ENCODE measurements around the gene TMEM108. TPM values are rescaled to one million over a fixed set of nuclear protein-coding genes. Genes with fewer than 3 reads are reported as not detected.

The TMEM108 gene
- total RNA-seq, 4 donors from 2014 or later: 2.6 to 9.2 (median 4.6) TPM

DNA sequence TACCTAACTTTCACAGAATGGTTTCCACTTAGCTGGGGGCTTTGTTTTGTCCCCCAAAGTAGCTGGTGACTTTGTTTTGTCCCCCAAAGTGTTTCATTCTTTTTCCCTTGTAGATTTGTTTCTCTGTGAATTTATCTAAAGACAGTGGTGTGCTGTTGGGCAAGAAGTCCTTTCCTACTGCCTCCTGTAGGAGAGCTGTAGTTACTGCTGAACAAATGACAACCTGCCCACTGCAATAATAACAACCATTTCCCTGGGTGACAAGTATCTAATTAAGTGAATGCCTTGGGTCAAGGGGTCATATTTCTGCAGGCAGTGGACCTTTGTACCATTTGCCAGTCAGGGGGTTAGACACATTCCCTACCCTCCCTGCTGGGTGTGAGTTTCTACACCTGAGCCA is 236.3 kb downstream of the TMEM108 start:
- Histone ChIP-seq H3K4me1 (peaks cover 10 to 21% of the 10 kb centered on the region in 2 donors), H3K9me3 (no peaks in the 10 kb centered on the region), H3K27ac (no peak overlapping the region), H3K4me3 (replicated peaks in 1 of 3) (no peak overlapping the region), H3K27me3 (no peaks in the 10 kb centered on the region), H3K36me3 (no peaks in the 10 kb centered on the region)
- TF ChIP-seq, protein P1, sequence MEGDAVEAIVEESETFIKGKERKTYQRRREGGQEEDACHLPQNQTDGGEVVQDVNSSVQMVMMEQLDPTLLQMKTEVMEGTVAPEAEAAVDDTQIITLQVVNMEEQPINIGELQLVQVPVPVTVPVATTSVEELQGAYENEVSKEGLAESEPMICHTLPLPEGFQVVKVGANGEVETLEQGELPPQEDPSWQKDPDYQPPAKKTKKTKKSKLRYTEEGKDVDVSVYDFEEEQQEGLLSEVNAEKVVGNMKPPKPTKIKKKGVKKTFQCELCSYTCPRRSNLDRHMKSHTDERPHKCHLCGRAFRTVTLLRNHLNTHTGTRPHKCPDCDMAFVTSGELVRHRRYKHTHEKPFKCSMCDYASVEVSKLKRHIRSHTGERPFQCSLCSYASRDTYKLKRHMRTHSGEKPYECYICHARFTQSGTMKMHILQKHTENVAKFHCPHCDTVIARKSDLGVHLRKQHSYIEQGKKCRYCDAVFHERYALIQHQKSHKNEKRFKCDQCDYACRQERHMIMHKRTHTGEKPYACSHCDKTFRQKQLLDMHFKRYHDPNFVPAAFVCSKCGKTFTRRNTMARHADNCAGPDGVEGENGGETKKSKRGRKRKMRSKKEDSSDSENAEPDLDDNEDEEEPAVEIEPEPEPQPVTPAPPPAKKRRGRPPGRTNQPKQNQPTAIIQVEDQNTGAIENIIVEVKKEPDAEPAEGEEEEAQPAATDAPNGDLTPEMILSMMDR (IDR thresholded peaks at IDR 0.05): no peak
- TF ChIP-seq POLR2A (IDR thresholded peaks at IDR 0.05): no peak
- intact Hi-C loops (cut with DNase I): no loop called here
- DNase-seq: no peak

DNA sequence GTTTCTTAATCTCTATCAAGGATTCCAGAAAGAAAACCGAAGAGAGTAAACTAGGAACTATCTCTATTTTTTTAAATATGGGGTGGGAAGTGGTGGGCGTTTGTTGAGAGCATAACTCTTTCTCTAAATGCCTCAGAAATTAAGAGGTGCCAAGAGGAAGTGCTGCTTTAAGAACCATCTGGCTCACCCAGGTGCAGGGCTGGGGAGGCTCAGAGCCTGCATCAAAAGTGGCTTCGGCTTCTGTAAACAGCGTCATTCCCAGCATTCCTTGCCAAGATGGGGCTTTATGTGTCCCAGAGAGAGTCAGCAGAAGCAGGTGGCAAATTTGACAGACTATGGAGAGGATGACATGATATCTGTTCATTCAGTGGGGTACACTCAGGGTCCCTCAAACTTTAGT is 238.4 kb downstream of the TMEM108 start:
- TF ChIP-seq, protein P1 (IDR thresholded peaks at IDR 0.05): no peak
- no peak for TF ChIP-seq POLR2A (IDR thresholded peaks at IDR 0.05)
- Histone ChIP-seq H3K27me3 (no peaks in the 10 kb centered on the region), H3K4me3 (replicated peaks in 1 of 3) (no peak overlapping the region), H3K9me3 (no peaks in the 10 kb centered on the region), H3K4me1 (peaks cover 27 to 34% of the 10 kb centered on the region in 2 donors), H3K36me3 (no peaks in the 10 kb centered on the region), H3K27ac (peak overlapping the region in 2 of 3 donors; percentile 5 to 17)
- intact Hi-C loops (cut with DNase I): no loop called here
- WGBS, 2 donors: 28 to 30% methylated on average over 3 to 4 of the region's 4 CpGs
- peak; percentile 65 to 75 for DNase-seq

GRCh38 chr3:133277813-133278212 is 239.6 kb downstream of the TMEM108 start:
- DNase-seq: peak in 1 of 2 donors; percentile 6
- 22 to 30% methylated on average over 2 of the region's 2 CpGs for WGBS, 2 donors
- TF ChIP-seq, protein P1 (IDR thresholded peaks at IDR 0.05): no peak
- TF ChIP-seq POLR2A (IDR thresholded peaks at IDR 0.05): no peak
- peaks cover 27 to 34% of the 10 kb centered on the region in 2 donors for H3K4me1 ChIP-seq
- peak overlapping the region in 1 of 3 donors; percentile 7 for H3K27ac ChIP-seq
- intact Hi-C loops (cut with DNase I): no loop called here
- H3K9me3 ChIP-seq: no peaks in the 10 kb centered on the region
- H3K27me3 ChIP-seq: no peaks in the 10 kb centered on the region
- H3K4me3 ChIP-seq (replicated peaks in 1 of 3): no peak overlapping the region
- no peaks in the 10 kb centered on the region for H3K36me3 ChIP-seq

DNA sequence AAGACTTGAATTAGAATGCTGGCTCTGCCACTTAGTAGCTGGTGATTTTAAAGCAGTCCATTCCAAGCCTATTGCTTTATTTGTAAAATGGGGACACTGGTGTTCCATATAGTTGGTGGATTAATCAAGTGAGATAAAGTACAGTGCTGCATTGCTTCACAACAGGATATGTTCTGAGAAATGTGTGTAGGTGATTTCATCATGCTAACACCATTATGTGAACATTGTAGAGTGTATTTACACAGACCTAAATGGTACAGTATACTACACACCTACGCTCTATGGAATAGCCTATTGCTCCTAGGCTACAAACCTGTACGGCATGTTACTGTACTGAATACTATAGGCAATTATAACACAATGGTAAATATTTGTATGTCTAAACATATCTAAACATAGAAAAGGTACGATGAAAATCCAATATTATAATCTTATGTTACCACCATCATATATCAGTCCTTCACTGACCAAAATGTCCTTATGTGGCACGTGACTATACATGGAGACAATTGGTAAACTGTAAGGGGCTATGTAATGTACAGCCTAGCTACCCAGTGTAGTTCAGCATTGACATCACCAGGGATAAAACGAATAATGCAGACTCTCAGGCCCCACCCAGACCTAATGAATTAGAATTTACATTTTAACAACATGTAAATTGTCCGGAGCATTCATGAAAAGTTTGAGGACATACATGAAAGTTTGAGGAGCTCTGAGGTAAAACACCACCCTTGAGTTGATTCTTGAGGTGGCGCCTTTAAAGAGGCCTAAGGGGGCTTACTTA is 240.3 kb downstream of the TMEM108 start:
- TF ChIP-seq, protein P1 (IDR thresholded peaks at IDR 0.05): no peak
- no peak overlapping the region for H3K4me3 ChIP-seq (replicated peaks in 1 of 3)
- H3K27ac ChIP-seq: peak overlapping the region in 1 of 3 donors; percentile 60
- no peak for DNase-seq
- intact Hi-C loops (cut with DNase I): no loop called here
- H3K27me3 ChIP-seq: no peaks in the 10 kb centered on the region
- no peaks in the 10 kb centered on the region for H3K9me3 ChIP-seq
- H3K4me1 ChIP-seq: peaks cover 27 to 34% of the 10 kb centered on the region in 2 donors
- H3K36me3 ChIP-seq: no peaks in the 10 kb centered on the region
- WGBS, 2 donors: 88 to 89% methylated on average over 7 of the region's 7 CpGs

DNA sequence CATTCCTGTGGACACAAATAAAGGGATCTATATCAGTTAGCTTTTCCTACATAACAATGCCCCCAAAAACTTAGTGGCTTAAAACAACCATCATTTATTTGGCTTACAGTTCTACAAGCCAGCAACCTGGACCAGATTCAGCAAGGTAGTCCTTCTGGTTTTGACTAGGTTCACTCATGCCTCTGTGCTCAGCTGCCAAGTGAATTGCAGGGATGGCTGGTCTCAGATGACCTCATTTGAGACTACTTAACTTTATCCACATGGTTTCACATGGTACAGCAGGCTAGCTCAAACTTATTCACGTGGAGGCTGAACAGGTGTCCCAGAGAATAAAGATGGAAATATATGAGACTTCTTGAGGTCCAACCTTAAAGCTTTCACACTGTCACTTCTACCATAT is 242.4 kb downstream of the TMEM108 start:
- Histone ChIP-seq H3K36me3 (no peaks in the 10 kb centered on the region), H3K27ac (peak overlapping the region; percentile 7 to 60 (median 29)), H3K4me3 (replicated peaks in 1 of 3) (no peak overlapping the region), H3K27me3 (no peaks in the 10 kb centered on the region), H3K4me1 (peaks cover 27 to 30% of the 10 kb centered on the region in 2 donors), H3K9me3 (no peaks in the 10 kb centered on the region)
- intact Hi-C loops (cut with DNase I): no loop called here
- TF ChIP-seq POLR2A (IDR thresholded peaks at IDR 0.05): no peak
- TF ChIP-seq, protein P1 (IDR thresholded peaks at IDR 0.05): peak in 1 of 6 experiments; percentile 5
- DNase-seq: peak; percentile 87 to 90
- 23 to 50% methylated on average over 1 of the region's 1 CpG for WGBS, 2 donors

Data from thyroid gland (tissue), 4 donors.